PC-3 (cell line): ENCODE data around the gene ADARB2. TPM values are rescaled to one million over a fixed set of nuclear protein-coding genes. Genes with fewer than 3 reads are reported as not detected.

Source experiments
- ATAC-seq: fragments of 200-7000 bp; cut with Tn5 transposase; 2 replicates; pipeline ENCODE4 v1.9.1; 2020; ENCODE audit warnings: mild to moderate bottlenecking, moderate library complexity
- BruUV-seq: library from RNA; stranded (reverse); fragments of 400-500 nt; replicated peaks from 2 replicates; lab custom pipeline; 2021; lab: Mats Ljungman, UMichigan
- CTCF ChIA-PET: fragments of 300-600 bp; sonication (Branson Sonifier 250); formaldehyde crosslinking; loops from one replicate; lab custom pipeline; 2022; ENCODE audit warnings: antibody characterized with exemption; lab: Charles Lee
- POLR2A ChIA-PET: fragments of 300-600 bp; sonication (Branson Sonifier 250); formaldehyde crosslinking; loops from one replicate; lab custom pipeline; 2022; ENCODE audit warnings: antibody characterized with exemption; ENCODE audit not compliant: unreplicated experiment; lab: Charles Lee
- DNase-seq: peaks from one replicate; pipeline ENCODE4 v3.0.0-alpha.2; 2015
- H2AFZ ChIP-seq: fragments of 300-600 bp; sonication (generic); 2 replicates; pipeline ENCODE4 v1.6.0; 2016; ENCODE audit warnings: antibody characterized with exemption, low read length
- H3F3A ChIP-seq: fragments of 300-600 bp; sonication (generic); one replicate; pipeline ENCODE4 v1.6.0; 2017; ENCODE audit warnings: antibody characterized with exemption, low read length, control low read depth, mild to moderate bottlenecking; ENCODE audit not compliant: unreplicated experiment
- H3K27ac ChIP-seq: fragments of 300-600 bp; sonication (generic); 2 replicates; pipeline ENCODE4 v1.5.1; 2016; ENCODE audit warnings: mild to moderate bottlenecking, low read length
- H3K27me3 ChIP-seq: fragments of 300-600 bp; sonication (generic); 2 replicates; pipeline ENCODE4 v1.6.1; 2016; ENCODE audit warnings: low read length, mixed read lengths
- H3K36me3 ChIP-seq: fragments of 300-600 bp; sonication (generic); 2 replicates; pipeline ENCODE4 v1.6.1; 2016; ENCODE audit warnings: low read depth, mixed run types, low read length, mixed read lengths
- H3K4me1 ChIP-seq: fragments of 300-600 bp; sonication (generic); 2 replicates; pipeline ENCODE4 v1.5.1; 2016; ENCODE audit warnings: low read length; ENCODE audit not compliant: insufficient read depth
- H3K4me2 ChIP-seq: fragments of 300-600 bp; sonication (generic); 2 replicates; pipeline ENCODE4 v1.6.0; 2016; ENCODE audit warnings: low read length
- H3K4me3 ChIP-seq: fragments of 300-600 bp; sonication (generic); 2 replicates; pipeline ENCODE4 v1.5.1; 2016; ENCODE audit warnings: mild to moderate bottlenecking, low read length, mixed read lengths
- H3K79me2 ChIP-seq: fragments of 300-600 bp; sonication (generic); 2 replicates; pipeline ENCODE4 v1.6.1; 2017; ENCODE audit warnings: low read length, mixed read lengths
- H3K9ac ChIP-seq: fragments of 300-600 bp; sonication (generic); 2 replicates; pipeline ENCODE4 v1.6.0; 2016; ENCODE audit warnings: mild to moderate bottlenecking, low read length
- H3K9me2 ChIP-seq: fragments of 300-600 bp; sonication (generic); replicated peaks from 2 replicates; pipeline ENCODE4 v1.6.1; 2016; ENCODE audit warnings: mixed run types, low read length, mixed read lengths
- H3K9me3 ChIP-seq: fragments of 300-600 bp; sonication (generic); 2 replicates; pipeline ENCODE4 v1.6.1; 2016; ENCODE audit warnings: low read length, mixed read lengths
- H4K20me1 ChIP-seq: fragments of 300-600 bp; sonication (generic); 2 replicates; pipeline ENCODE4 v1.6.1; 2016; ENCODE audit warnings: low read length, mixed read lengths
- CTCF ChIP-seq: fragments of 300-600 bp; sonication (generic); conservative IDR thresholded peaks from 2 replicates; pipeline ENCODE4 v1.5.1; 2017; ENCODE audit warnings: antibody characterized with exemption, low read depth, mild to moderate bottlenecking, low read length
- EZH2 ChIP-seq: fragments of 300-600 bp; sonication (generic); IDR thresholded peaks from one replicate; pipeline ENCODE4 v1.6.1; 2017; ENCODE audit warnings: antibody characterized with exemption, mild to moderate bottlenecking, low read length; ENCODE audit not compliant: unreplicated experiment
- EZH2phosphoT487 ChIP-seq: fragments of 300-600 bp; sonication (generic); IDR thresholded peaks from 2 replicates; pipeline ENCODE4 v1.6.1; 2018; ENCODE audit warnings: mild to moderate bottlenecking, antibody characterized with exemption, low read length, borderline replicate concordance
- intact Hi-C: fragments of 100-400 bp; cut with micrococcal nuclease; formaldehyde crosslinking; loops from 2 replicates; pipeline ENCODE4 v1.9.0; 2023
- total RNA-seq: library from RNA; depleted of rRNA; stranded (reverse); fragments of >200 nt; gene quantifications from 2 replicates; pipeline ENCODE4 v1.2.3, GENCODE V29; 2014

ADARB2 gene
- total RNA-seq, 1 experiment from 2014 or later: not detected

- H3F3A ChIP-seq: no peaks in the 10 kb centered on the region
- H3K4me2 ChIP-seq: no peak overlapping the region
- H3K9me3 ChIP-seq: no peaks in the 10 kb centered on the region
- no peaks in the 10 kb centered on the region for H4K20me1 ChIP-seq
- POLR2A ChIA-PET: no interaction called here
- intact Hi-C loops: no loop called here
- no peaks in the 10 kb centered on the region for H3K27me3 ChIP-seq
- H3K4me3 ChIP-seq: no peak overlapping the region
- no peak overlapping the region for H3K27ac ChIP-seq
- no peaks in the 10 kb centered on the region for H3K9me2 ChIP-seq
- no peaks in the 10 kb centered on the region for H3K79me2 ChIP-seq
- DNase-seq (no peak), ATAC-seq (no peak)
- H3K36me3 ChIP-seq: no peaks in the 10 kb centered on the region
- no peak overlapping the region for H2AFZ ChIP-seq
- H3K9ac ChIP-seq: no peak overlapping the region
- TF ChIP-seq EZH2 (no peak), EZH2phosphoT487 (no peak), CTCF (no peak)
- no TSS peak for BruUV-seq
- no peaks in the 10 kb centered on the region for H3K4me1 ChIP-seq
- CTCF ChIA-PET: no interaction called here
Observed at GRCh38 chr10:1509011-1509530, 228.3 kb downstream of the ADARB2 start.

- H2AFZ ChIP-seq: no peak overlapping the region
- H3K4me3 ChIP-seq: no peak overlapping the region
- intact Hi-C loops: no loop called here
- H3K27me3 ChIP-seq: no peaks in the 10 kb centered on the region
- no peak overlapping the region for H3K9ac ChIP-seq
- no peaks in the 10 kb centered on the region for H3K9me2 ChIP-seq
- ChIA-PET CTCF (no interaction called here), POLR2A (no interaction called here)
- no peaks in the 10 kb centered on the region for H3K36me3 ChIP-seq
- no TSS peak for BruUV-seq
- no peaks in the 10 kb centered on the region for H3K79me2 ChIP-seq
- H4K20me1 ChIP-seq: no peaks in the 10 kb centered on the region
- TF ChIP-seq EZH2 (no peak), EZH2phosphoT487 (no peak), CTCF (no peak)
- no peak overlapping the region for H3K27ac ChIP-seq
- ATAC-seq (no peak), DNase-seq (no peak)
- no peaks in the 10 kb centered on the region for H3K4me1 ChIP-seq
- H3K9me3 ChIP-seq: no peaks in the 10 kb centered on the region
- no peak overlapping the region for H3K4me2 ChIP-seq
- H3F3A ChIP-seq: no peaks in the 10 kb centered on the region
Observed at GRCh38 chr10:1508096-1508495, 229.2 kb downstream of the ADARB2 start.

- POLR2A ChIA-PET: no interaction called here
- Histone ChIP-seq H3K9me3 (no peaks in the 10 kb centered on the region), H3K4me2 (no peak overlapping the region), H3K27me3 (no peaks in the 10 kb centered on the region), H3K4me3 (no peak overlapping the region), H3K79me2 (no peaks in the 10 kb centered on the region), H3K4me1 (no peaks in the 10 kb centered on the region), H3K9ac (no peak overlapping the region), H3K9me2 (no peaks in the 10 kb centered on the region), H3K36me3 (no peaks in the 10 kb centered on the region), H2AFZ (no peak overlapping the region), H4K20me1 (no peaks in the 10 kb centered on the region), H3K27ac (no peak overlapping the region), H3F3A (no peaks in the 10 kb centered on the region)
- DNase-seq (no peak), ATAC-seq (no peak)
- TF ChIP-seq CTCF (no peak), EZH2phosphoT487 (no peak), EZH2 (no peak)
- intact Hi-C loops: no loop called here
- BruUV-seq: no TSS peak
- CTCF ChIA-PET: no interaction called here
Observed at GRCh38 chr10:1507436-1507835, 229.9 kb downstream of the ADARB2 start.
